ENCODE results near the gene RNF186.

DNA sequence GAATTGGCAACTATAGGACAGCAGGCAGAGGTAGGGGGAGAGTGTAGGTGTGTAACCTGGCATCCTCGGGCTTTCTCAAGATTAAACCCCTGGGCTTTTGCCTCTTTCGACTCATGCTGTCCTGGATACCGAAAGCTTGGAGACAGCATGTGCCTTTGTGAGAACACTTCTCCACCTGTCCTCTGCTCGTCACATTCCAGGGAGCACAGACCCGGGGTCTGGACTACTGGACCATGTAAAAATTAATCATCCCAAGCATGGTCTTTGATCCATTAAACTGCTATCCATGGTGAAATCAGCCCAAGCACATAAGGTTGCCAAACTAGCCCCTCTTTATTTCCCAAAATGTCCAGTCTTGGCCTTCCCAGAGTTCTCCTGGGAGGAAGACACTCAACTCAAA is 9.0 kb upstream of the RNF186 start:
- TF ChIP-seq, protein P1, sequence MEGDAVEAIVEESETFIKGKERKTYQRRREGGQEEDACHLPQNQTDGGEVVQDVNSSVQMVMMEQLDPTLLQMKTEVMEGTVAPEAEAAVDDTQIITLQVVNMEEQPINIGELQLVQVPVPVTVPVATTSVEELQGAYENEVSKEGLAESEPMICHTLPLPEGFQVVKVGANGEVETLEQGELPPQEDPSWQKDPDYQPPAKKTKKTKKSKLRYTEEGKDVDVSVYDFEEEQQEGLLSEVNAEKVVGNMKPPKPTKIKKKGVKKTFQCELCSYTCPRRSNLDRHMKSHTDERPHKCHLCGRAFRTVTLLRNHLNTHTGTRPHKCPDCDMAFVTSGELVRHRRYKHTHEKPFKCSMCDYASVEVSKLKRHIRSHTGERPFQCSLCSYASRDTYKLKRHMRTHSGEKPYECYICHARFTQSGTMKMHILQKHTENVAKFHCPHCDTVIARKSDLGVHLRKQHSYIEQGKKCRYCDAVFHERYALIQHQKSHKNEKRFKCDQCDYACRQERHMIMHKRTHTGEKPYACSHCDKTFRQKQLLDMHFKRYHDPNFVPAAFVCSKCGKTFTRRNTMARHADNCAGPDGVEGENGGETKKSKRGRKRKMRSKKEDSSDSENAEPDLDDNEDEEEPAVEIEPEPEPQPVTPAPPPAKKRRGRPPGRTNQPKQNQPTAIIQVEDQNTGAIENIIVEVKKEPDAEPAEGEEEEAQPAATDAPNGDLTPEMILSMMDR (IDR thresholded peaks at IDR 0.05 in 8 of 11, conservative IDR thresholded peaks at IDR 0.05 in 3 of 11), result no peak
- TF ChIP-seq POLR2AphosphoS5 (IDR thresholded peaks at IDR 0.05) (no peak), POLR2A (IDR thresholded peaks at IDR 0.05) (no peak)

All from spleen (tissue), 7 donors.